ENCODE data around the gene CEP152.

Gene CEP152

GRCh38 chr15:48695827-48696573 lies 114.9 kb downstream of the CEP152 start:
- DNase-seq = no peak

- DNase-seq = no peak
Observed at GRCh38 chr15:48695088-48695826, 115.6 kb downstream of the CEP152 start.

- DNase-seq = no peak
Observed at GRCh38 chr15:48693484-48693883, 117.4 kb downstream of the CEP152 start.

- DNase-seq = no peak
Observed at GRCh38 chr15:48688493-48688892, 122.4 kb downstream of the CEP152 start.
